IMR-90 (cell line): ENCODE measurements around the gene APOB. TPM values are rescaled to one million over a fixed set of nuclear protein-coding genes. Genes with fewer than 3 reads are reported as not detected.

Source experiments
- ATAC-seq: fragments of 200-7000 bp; cut with Tn5 transposase; 2 replicates; pipeline ENCODE4 v1.9.1; 2020; ENCODE audit warnings: low read depth, mild to moderate bottlenecking, moderate library complexity
- BruUV-seq: library from RNA; stranded (reverse); fragments of 400-500 nt; replicated peaks from 2 replicates; lab custom pipeline; 2021; lab: Mats Ljungman, UMichigan
- CTCF ChIA-PET: fragments of 300-600 bp; formaldehyde crosslinking; extraction: SDS; loops from one replicate; lab custom pipeline; 2021; ENCODE audit warnings: antibody characterized with exemption; lab: Yijun Ruan, JAX
- POLR2A ChIA-PET: fragments of 300-600 bp; sonication (Branson Sonifier 250); formaldehyde crosslinking; loops from one replicate; lab custom pipeline; 2022; ENCODE audit warnings: antibody characterized with exemption; ENCODE audit not compliant: unreplicated experiment; lab: Charles Lee
- DNase-seq: peaks from one replicate; pipeline ENCODE4 v3.0.0; 2013
- H2AFZ ChIP-seq: replicated peaks from 2 replicates; pipeline ENCODE3; 2013; ENCODE audit warnings: low read length, mild to moderate bottlenecking; ENCODE audit not compliant: poor library complexity
- H2AK5ac ChIP-seq: 2 replicates; pipeline ENCODE4 v1.6.1; 2013; ENCODE audit warnings: low read depth, low read length, inconsistent platforms
- H2AK9ac ChIP-seq: replicated peaks from 2 replicates; pipeline ENCODE3; 2013; ENCODE audit warnings: mild to moderate bottlenecking, low read depth, low read length, moderate library complexity; ENCODE audit not compliant: poor library complexity
- H2BK120ac ChIP-seq: 2 replicates; pipeline ENCODE4 v1.6.1; 2013; ENCODE audit warnings: low read depth, low read length, inconsistent platforms
- H2BK15ac ChIP-seq: 3 replicates; pipeline ENCODE4 v1.6.1; 2013; ENCODE audit warnings: low read depth, low read length, inconsistent platforms
- H2BK20ac ChIP-seq: 2 replicates; pipeline ENCODE4 v1.6.1; 2013; ENCODE audit warnings: low read depth, mild to moderate bottlenecking, inconsistent platforms, low read length, moderate library complexity
- H2BK5ac ChIP-seq: 2 replicates; pipeline ENCODE4 v1.6.1; 2013; ENCODE audit warnings: mild to moderate bottlenecking, low read depth, low read length, inconsistent platforms; ENCODE audit not compliant: poor library complexity, severe bottlenecking
- H3K14ac ChIP-seq: replicated peaks from 2 replicates; pipeline ENCODE4 v1.6.1; 2013; ENCODE audit warnings: low read depth, low read length, inconsistent platforms
- H3K18ac ChIP-seq: 2 replicates; pipeline ENCODE4 v1.6.1; 2013; ENCODE audit warnings: low read depth, low read length, control low read depth
- H3K23ac ChIP-seq: 2 replicates; pipeline ENCODE4 v1.6.1; 2013; ENCODE audit warnings: low read depth, low read length, inconsistent platforms
- H3K27ac ChIP-seq: 2 replicates; pipeline ENCODE4 v1.5.1; 2013; ENCODE audit warnings: mild to moderate bottlenecking, control low read depth, low read length; ENCODE audit not compliant: insufficient read depth
- H3K27me3 ChIP-seq: 2 replicates; pipeline ENCODE4 v1.6.1; 2013; ENCODE audit warnings: low read length; ENCODE audit not compliant: control insufficient read depth, insufficient read depth
- H3K36me3 ChIP-seq: 2 replicates; pipeline ENCODE4 v1.6.1; 2013; ENCODE audit warnings: low read length, mixed read lengths; ENCODE audit not compliant: control insufficient read depth, insufficient read depth
- H3K4ac ChIP-seq: 2 replicates; pipeline ENCODE4 v1.6.1; 2013; ENCODE audit warnings: low read depth, low read length, inconsistent platforms
- H3K4me1 ChIP-seq: 2 replicates; pipeline ENCODE4 v1.6.1; 2013; ENCODE audit warnings: low read length, mixed read lengths; ENCODE audit not compliant: control insufficient read depth, insufficient read depth
- H3K4me2 ChIP-seq: 2 replicates; pipeline ENCODE4 v1.6.1; 2013; ENCODE audit warnings: low read depth, mild to moderate bottlenecking, control low read depth, low read length, moderate library complexity
- H3K4me3 ChIP-seq: 2 replicates; pipeline ENCODE4 v1.5.1; 2013; ENCODE audit warnings: low read depth, mild to moderate bottlenecking, control low read depth, low read length, moderate library complexity; ENCODE audit not compliant: insufficient read depth
- H3K56ac ChIP-seq: 2 replicates; pipeline ENCODE4 v1.6.1; 2013; ENCODE audit warnings: low read length, inconsistent platforms; ENCODE audit not compliant: insufficient read depth; ENCODE audit errors: extremely low read depth
- H3K79me1 ChIP-seq, 2 experiments: 2 replicates each; pipeline ENCODE4 v1.6.1; 2013; ENCODE audit warnings: low read length in 2 of 2, inconsistent platforms in 1 of 2, low read depth in 1 of 2
- H3K9ac ChIP-seq: 2 replicates; pipeline ENCODE4 v1.6.1; 2013; ENCODE audit warnings: low read depth, low read length, control low read depth
- H3K9me1 ChIP-seq: 2 replicates; pipeline ENCODE4 v1.6.1; 2013; ENCODE audit warnings: low read length, inconsistent platforms; ENCODE audit not compliant: insufficient read depth
- H3K9me3 ChIP-seq: 2 replicates; pipeline ENCODE4 v1.6.1; 2013; ENCODE audit warnings: low read length; ENCODE audit not compliant: control insufficient read depth, insufficient read depth
- H4K20me1 ChIP-seq: 2 replicates; pipeline ENCODE4 v1.6.1; 2013; ENCODE audit warnings: low read length, inconsistent platforms; ENCODE audit not compliant: insufficient read depth
- H4K5ac ChIP-seq: 2 replicates; pipeline ENCODE4 v1.6.1; 2013; ENCODE audit warnings: mild to moderate bottlenecking, low read depth, low read length, control low read depth
- H4K8ac ChIP-seq, 2 experiments: 2 replicates each; pipeline ENCODE4 v1.6.1; 2013; ENCODE audit warnings: low read depth in 2 of 2, low read length in 2 of 2, control low read depth in 1 of 2, inconsistent platforms in 1 of 2
- H4K91ac ChIP-seq: 2 replicates; pipeline ENCODE4 v1.6.1; 2013; ENCODE audit warnings: low read depth, low read length, inconsistent platforms; ENCODE audit not compliant: insufficient read depth
- SMC3 ChIP-seq: fragments of 150-350 bp; IDR thresholded peaks from 2 replicates; pipeline ENCODE4 v1.6.1; 2016; ENCODE audit warnings: low read depth, mild to moderate bottlenecking, antibody characterized with exemption, low read length, moderate library complexity
- WGBS, 2 experiments: methylation state at CpG; one replicate each; pipeline versions ENCODE4 v1.1.5 to v1.1.7; 2013; ENCODE audit warnings: missing lambda C conversion rate in 2 of 2; ENCODE audit not compliant: insufficient read length in 1 of 2; ENCODE audit errors: extremely low coverage in 2 of 2; 5-methylcytosine and 5-hydroxymethylcytosine counted together
- dilution Hi-C: fragments of 300-500 bp; cut with HindIII; formaldehyde crosslinking; loops from one replicate; pipeline ENCODE4 v1.14.3; 2018; ENCODE audit warnings: low sequenced_read_pairs; ENCODE audit not compliant: unreplicated experiment
- in situ Hi-C: fragments of 300-500 bp; cut with MboI; formaldehyde crosslinking; loops from 3 replicates; pipeline ENCODE4 v1.14.3; 2019; ENCODE audit warnings: low sequenced_read_pairs, inconsistent platforms, mixed read lengths
- intact Hi-C: fragments of 100-400 bp; cut with micrococcal nuclease; formaldehyde crosslinking; loops from 2 replicates; pipeline ENCODE4 v1.10.0; 2022
- polyA plus RNA-seq, 3 experiments: library from polyadenylated mRNA; depleted of rRNA; stranded (reverse); fragments of >200 nt; gene quantifications; 2 replicates each; pipeline ENCODE4 v1.2.3, GENCODE V29; 2012; ENCODE audit warnings: low replicate concordance in 1 of 3
- total RNA-seq: library from RNA; depleted of rRNA; stranded (reverse); fragments of >200 nt; gene quantifications from 2 replicates; pipeline ENCODE4 v1.2.3, GENCODE V29; 2012

The APOB gene
- total and polyA plus RNA-seq, 2 of the 4 experiments (the other 2 are of a cell fraction) = under 0.01 TPM; not detected in 1

GRCh38 chr2:21010813-21011439 lies 32.9 kb downstream of the APOB start:
- no peaks in the 10 kb centered on the region for H3K27me3 ChIP-seq
- no peak overlapping the region for H3K4ac ChIP-seq
- no peaks in the 10 kb centered on the region for H3K4me1 ChIP-seq
- H3K4me2 ChIP-seq = no peak overlapping the region
- no peak overlapping the region for H3K27ac ChIP-seq
- no peaks in the 10 kb centered on the region for H3K9me1 ChIP-seq
- no peak overlapping the region for H3K18ac ChIP-seq
- H3K9me3 ChIP-seq = no peaks in the 10 kb centered on the region
- H2AFZ ChIP-seq = no peak overlapping the region
- H2BK20ac ChIP-seq = no peak overlapping the region
- no peak overlapping the region for H2AK9ac ChIP-seq
- ATAC-seq = no peak
- H2AK5ac ChIP-seq = no peak overlapping the region
- WGBS, 2 experiments = no CpG with 5 or more reads among the region's 10 CpGs
- in situ Hi-C loops = no loop called here
- H2BK120ac ChIP-seq = no peak overlapping the region
- H4K91ac ChIP-seq = no peak overlapping the region
- intact Hi-C loops = no loop called here
- H3K56ac ChIP-seq = no peak overlapping the region
- no peak for TF ChIP-seq SMC3
- BruUV-seq = no TSS peak
- no peak overlapping the region for H3K14ac ChIP-seq
- H4K5ac ChIP-seq = no peak overlapping the region
- dilution Hi-C loops = no loop called here
- H2BK5ac ChIP-seq = no peak overlapping the region
- no peak overlapping the region for H3K4me3 ChIP-seq
- H3K23ac ChIP-seq = no peak overlapping the region
- no peak for DNase-seq
- H3K9ac ChIP-seq = no peak overlapping the region
- H4K20me1 ChIP-seq = no peaks in the 10 kb centered on the region
- no peaks in the 10 kb centered on the region for H3K79me1 ChIP-seq
- ChIA-PET POLR2A (no interaction called here), CTCF (no interaction called here)
- no peak overlapping the region for H2BK15ac ChIP-seq
- no peaks in the 10 kb centered on the region for H3K36me3 ChIP-seq
- H4K8ac ChIP-seq = no peak overlapping the region
